K562 (cell line): ENCODE data around the gene DPF1. TPM values are rescaled to one million over a fixed set of nuclear protein-coding genes. Genes with fewer than 3 reads are reported as not detected.

ENCODE experiments used
- CBFA2T2 ChIP-seq: fragments of 450-650 bp; conservative IDR thresholded peaks from 2 replicates; pipeline ENCODE4 v1.6.1; 2017; ENCODE audit warnings: mild to moderate bottlenecking
- CBX8 ChIP-seq: fragments of 200-600 bp; sonication (generic); IDR thresholded peaks from 2 replicates; pipeline ENCODE4 v1.6.1; 2012; ENCODE audit warnings: borderline replicate concordance, mixed run types, low read depth, mild to moderate bottlenecking, moderate library complexity, mixed read lengths, low read length, control low read depth, inconsistent platforms; ENCODE audit not compliant: poor library complexity, severe bottlenecking; ENCODE audit errors: extremely low read depth
- CREB1 ChIP-seq, 2 experiments: sonication (generic) in 1 of 2; formaldehyde crosslinking in 1 of 2; IDR thresholded peaks; 2 replicates each; pipeline versions ENCODE4 v1.6.1 to v1.8.0; 2012 to 2022; ENCODE audit warnings: inconsistent platforms in 1 of 2, mild to moderate bottlenecking in 1 of 2, missing genetic modification reagents in 1 of 2, moderate library complexity in 1 of 2
- MYNN ChIP-seq, 2 experiments: sonication (generic); formaldehyde crosslinking in 1 of 2; IDR thresholded peaks; 2 replicates each; pipeline versions ENCODE4 v1.5.0 to v1.6.1; 2016 to 2020; ENCODE audit warnings: antibody characterized with exemption in 1 of 2, missing genetic modification reagents in 1 of 2
- NFRKB ChIP-seq: fragments of 450-650 bp; IDR thresholded peaks from 2 replicates; pipeline ENCODE4 v1.6.1; 2016; ENCODE audit warnings: low read depth
- POLR2A ChIP-seq: fragments of 450-650 bp; conservative IDR thresholded peaks from 2 replicates; pipeline ENCODE4 v1.6.1; 2016
- RB1 ChIP-seq: fragments of 450-650 bp; IDR thresholded peaks from 2 replicates; pipeline ENCODE4 v1.6.1; 2017; ENCODE audit warnings: low read depth, mild to moderate bottlenecking
- TEAD4 ChIP-seq, 2 experiments: sonication (generic) in 1 of 2; formaldehyde crosslinking in 1 of 2; IDR thresholded peaks; 2 replicates each; pipeline versions ENCODE4 v1.6.1 to v1.8.0; 2012 to 2022; ENCODE audit warnings: borderline replicate concordance in 1 of 2, inconsistent platforms in 1 of 2, low read length in 1 of 2, mild to moderate bottlenecking in 1 of 2, missing genetic modification reagents in 1 of 2
- ZNF232 ChIP-seq: sonication (generic); formaldehyde crosslinking; IDR thresholded peaks from 2 replicates; pipeline ENCODE4 v1.8.0; 2022; ENCODE audit warnings: mild to moderate bottlenecking, missing genetic modification reagents
- polyA plus RNA-seq, 8 experiments: library from polyadenylated mRNA; depleted of rRNA in 4 of 8; stranded (reverse) in 5 of 8; unstranded in 3 of 8; fragments of >200 nt; fragmentation: Nextera tagmentation in 2 of 8; fragmentation: Illumina TruSeq in 1 of 8; extraction: Ambion mirVana in 2 of 8; extraction: Trizol in 1 of 8; gene quantifications; 2 replicates each; pipeline versions ENCODE4 v1.2.1 to v1.2.3, GENCODE V29; 2011 to 2014; ENCODE audit warnings: inconsistent platforms in 1 of 8, missing spikeins in 1 of 8
- total RNA-seq, 7 experiments: library from RNA; depleted of rRNA in 6 of 7; stranded (reverse); fragments of >200 nt in 6 of 7; fragmentation: Illumina TruSeq in 2 of 7; extraction: Trizol in 2 of 7; gene quantifications; 2 replicates each; pipeline versions ENCODE4 v1.2.1 to v1.2.3, GENCODE V29; 2011 to 2021; ENCODE audit warnings: low replicate concordance in 1 of 7
- TF ChIP-seq, protein P1 (sequence below): IDR thresholded peaks from 3 replicates; pipeline ENCODE4 v1.6.1; 2011; ENCODE audit warnings: borderline replicate concordance, mild to moderate bottlenecking, moderate library complexity; ENCODE audit not compliant: insufficient read length; ENCODE audit errors: extremely low read depth
- TF ChIP-seq, protein P2 (sequence below): fragments of 250-450 bp; sonication (Bioruptor Pico); IDR thresholded peaks from 2 replicates; pipeline ENCODE4 v1.5.0; 2020; ENCODE audit warnings: mild to moderate bottlenecking, borderline replicate concordance
- TF ChIP-seq, protein P3 (sequence below): sonication (generic); formaldehyde crosslinking; IDR thresholded peaks from 2 replicates; pipeline ENCODE4 v1.5.0; 2020; ENCODE audit warnings: missing genetic modification reagents
- TF ChIP-seq, protein P4 (sequence below), 2 experiments: fragments of 450-650 bp; conservative IDR thresholded peaks; 2 replicates each; pipeline ENCODE4 v1.6.1; 2017; ENCODE audit warnings: mild to moderate bottlenecking in 2 of 2, moderate library complexity in 2 of 2

The DPF1 gene
- total and polyA plus RNA-seq, 9 of the 15 experiments (the other 6 are each of a cell fraction or from before 2014, with no cell fraction given) = 0.10 to 5.7 (median 3.1) TPM

DNA sequence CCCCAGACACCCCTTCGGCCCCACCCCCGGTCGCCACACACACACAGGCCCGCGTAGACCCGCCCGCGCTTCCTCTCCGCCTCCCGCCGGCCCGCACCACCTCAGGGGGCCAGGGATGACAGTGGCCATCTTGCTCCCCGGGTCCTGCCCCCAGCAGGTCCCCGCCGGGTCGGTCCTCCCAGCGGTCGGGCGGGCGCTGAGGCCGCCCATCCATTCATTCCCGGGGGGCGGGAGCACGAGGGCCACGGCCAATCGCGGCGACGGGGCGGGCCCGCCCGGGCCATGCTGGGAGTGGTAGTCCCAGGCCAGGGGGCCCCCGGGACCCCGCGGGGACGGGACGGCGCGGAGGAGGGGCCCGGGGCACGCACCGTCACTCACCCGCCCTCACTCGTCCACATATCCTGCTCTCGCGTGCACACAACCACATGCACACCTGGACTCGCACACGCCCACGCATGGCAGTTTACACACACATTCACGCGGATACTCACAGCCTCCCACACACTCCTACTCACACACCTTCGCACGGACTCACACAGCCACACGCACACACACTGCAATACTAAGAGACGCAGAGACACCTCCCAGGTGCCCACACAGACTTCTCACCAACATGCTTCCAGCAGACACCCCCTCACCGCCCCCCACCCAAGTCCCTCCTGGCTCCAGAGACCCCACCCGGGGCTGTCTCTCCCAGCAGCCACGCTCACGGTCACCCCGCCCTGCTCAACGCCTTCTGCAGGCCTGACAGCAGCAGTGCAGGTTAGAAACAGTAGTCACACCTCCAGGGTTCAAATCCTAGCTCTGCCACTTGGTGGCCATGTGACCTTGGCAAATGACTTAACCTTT lies at the start of gene DPF1 (continued):
- TF ChIP-seq, protein P1, sequence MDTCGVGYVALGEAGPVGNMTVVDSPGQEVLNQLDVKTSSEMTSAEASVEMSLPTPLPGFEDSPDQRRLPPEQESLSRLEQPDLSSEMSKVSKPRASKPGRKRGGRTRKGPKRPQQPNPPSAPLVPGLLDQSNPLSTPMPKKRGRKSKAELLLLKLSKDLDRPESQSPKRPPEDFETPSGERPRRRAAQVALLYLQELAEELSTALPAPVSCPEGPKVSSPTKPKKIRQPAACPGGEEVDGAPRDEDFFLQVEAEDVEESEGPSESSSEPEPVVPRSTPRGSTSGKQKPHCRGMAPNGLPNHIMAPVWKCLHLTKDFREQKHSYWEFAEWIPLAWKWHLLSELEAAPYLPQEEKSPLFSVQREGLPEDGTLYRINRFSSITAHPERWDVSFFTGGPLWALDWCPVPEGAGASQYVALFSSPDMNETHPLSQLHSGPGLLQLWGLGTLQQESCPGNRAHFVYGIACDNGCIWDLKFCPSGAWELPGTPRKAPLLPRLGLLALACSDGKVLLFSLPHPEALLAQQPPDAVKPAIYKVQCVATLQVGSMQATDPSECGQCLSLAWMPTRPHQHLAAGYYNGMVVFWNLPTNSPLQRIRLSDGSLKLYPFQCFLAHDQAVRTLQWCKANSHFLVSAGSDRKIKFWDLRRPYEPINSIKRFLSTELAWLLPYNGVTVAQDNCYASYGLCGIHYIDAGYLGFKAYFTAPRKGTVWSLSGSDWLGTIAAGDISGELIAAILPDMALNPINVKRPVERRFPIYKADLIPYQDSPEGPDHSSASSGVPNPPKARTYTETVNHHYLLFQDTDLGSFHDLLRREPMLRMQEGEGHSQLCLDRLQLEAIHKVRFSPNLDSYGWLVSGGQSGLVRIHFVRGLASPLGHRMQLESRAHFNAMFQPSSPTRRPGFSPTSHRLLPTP = peak; percentile 77
- TF ChIP-seq, protein P2, sequence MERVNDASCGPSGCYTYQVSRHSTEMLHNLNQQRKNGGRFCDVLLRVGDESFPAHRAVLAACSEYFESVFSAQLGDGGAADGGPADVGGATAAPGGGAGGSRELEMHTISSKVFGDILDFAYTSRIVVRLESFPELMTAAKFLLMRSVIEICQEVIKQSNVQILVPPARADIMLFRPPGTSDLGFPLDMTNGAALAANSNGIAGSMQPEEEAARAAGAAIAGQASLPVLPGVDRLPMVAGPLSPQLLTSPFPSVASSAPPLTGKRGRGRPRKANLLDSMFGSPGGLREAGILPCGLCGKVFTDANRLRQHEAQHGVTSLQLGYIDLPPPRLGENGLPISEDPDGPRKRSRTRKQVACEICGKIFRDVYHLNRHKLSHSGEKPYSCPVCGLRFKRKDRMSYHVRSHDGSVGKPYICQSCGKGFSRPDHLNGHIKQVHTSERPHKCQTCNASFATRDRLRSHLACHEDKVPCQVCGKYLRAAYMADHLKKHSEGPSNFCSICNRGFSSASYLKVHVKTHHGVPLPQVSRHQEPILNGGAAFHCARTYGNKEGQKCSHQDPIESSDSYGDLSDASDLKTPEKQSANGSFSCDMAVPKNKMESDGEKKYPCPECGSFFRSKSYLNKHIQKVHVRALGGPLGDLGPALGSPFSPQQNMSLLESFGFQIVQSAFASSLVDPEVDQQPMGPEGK (CRISPR knock-in tag) = no peak
- TF ChIP-seq CREB1 (IDR thresholded peaks at IDR 0.05) (peak; percentile 49; the same call in 1 of the 2 replicates), CREB1 (CRISPR knock-in tag; IDR thresholded peaks at IDR 0.05) (peak; percentile 21; the same call in 1 of the 2 replicates), CBX8 (no peak), MYNN (IDR thresholded peaks at IDR 0.05) (peak; percentile 85), MYNN (CRISPR knock-in tag; IDR thresholded peaks at IDR 0.05) (no peak), NFRKB (no peak), CBFA2T2 (peak; percentile 32; the same call in 1 of the 2 replicates), POLR2A (peak; percentile 57), ZNF232 (CRISPR knock-in tag) (no peak), RB1 (peak; percentile 87), TEAD4 (IDR thresholded peaks at IDR 0.05; ENCODE audit: low read length) (peak; percentile 27; the same call in 1 of the 2 replicates), TEAD4 (CRISPR knock-in tag; IDR thresholded peaks at IDR 0.05; ENCODE audit: borderline replicate concordance) (no peak)
- TF ChIP-seq, protein P3, sequence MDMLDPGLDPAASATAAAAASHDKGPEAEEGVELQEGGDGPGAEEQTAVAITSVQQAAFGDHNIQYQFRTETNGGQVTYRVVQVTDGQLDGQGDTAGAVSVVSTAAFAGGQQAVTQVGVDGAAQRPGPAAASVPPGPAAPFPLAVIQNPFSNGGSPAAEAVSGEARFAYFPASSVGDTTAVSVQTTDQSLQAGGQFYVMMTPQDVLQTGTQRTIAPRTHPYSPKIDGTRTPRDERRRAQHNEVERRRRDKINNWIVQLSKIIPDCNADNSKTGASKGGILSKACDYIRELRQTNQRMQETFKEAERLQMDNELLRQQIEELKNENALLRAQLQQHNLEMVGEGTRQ = peak; percentile 86
- TF ChIP-seq, protein P4, sequence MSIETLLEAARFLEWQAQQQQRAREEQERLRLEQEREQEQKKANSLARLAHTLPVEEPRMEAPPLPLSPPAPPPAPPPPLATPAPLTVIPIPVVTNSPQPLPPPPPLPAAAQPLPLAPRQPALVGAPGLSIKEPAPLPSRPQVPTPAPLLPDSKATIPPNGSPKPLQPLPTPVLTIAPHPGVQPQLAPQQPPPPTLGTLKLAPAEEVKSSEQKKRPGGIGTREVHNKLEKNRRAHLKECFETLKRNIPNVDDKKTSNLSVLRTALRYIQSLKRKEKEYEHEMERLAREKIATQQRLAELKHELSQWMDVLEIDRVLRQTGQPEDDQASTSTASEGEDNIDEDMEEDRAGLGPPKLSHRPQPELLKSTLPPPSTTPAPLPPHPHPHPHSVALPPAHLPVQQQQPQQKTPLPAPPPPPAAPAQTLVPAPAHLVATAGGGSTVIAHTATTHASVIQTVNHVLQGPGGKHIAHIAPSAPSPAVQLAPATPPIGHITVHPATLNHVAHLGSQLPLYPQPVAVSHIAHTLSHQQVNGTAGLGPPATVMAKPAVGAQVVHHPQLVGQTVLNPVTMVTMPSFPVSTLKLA (conservative IDR thresholded peaks at IDR 0.05) = peak; percentile 70 to 84
